Muscle layer of duodenum (tissue), 2 donors: ENCODE data around the gene HIGD1A.

Experiments used
- H3K27ac ChIP-seq: one replicate; pipeline ENCODE4 v1.7.0; 2013; ENCODE audit warnings: mild to moderate bottlenecking, low read length
- H3K27me3 ChIP-seq: one replicate; pipeline ENCODE4 v1.7.0; 2013; ENCODE audit warnings: low read depth, mild to moderate bottlenecking, control low read depth, low read length
- H3K36me3 ChIP-seq, 2 donors: one replicate each; pipeline ENCODE4 v1.7.0; 2013; ENCODE audit warnings: low read length in 2 of 2, control low read depth in 1 of 2, mild to moderate bottlenecking in 1 of 2; ENCODE audit not compliant: insufficient read depth in 2 of 2, control insufficient read depth in 1 of 2
- H3K4me1 ChIP-seq, 2 donors: one replicate each; pipeline ENCODE4 v1.7.0; 2013; ENCODE audit warnings: low read length in 2 of 2, mild to moderate bottlenecking in 2 of 2, control low read depth in 1 of 2, moderate library complexity in 1 of 2; ENCODE audit not compliant: insufficient read depth in 2 of 2, control insufficient read depth in 1 of 2
- H3K4me3 ChIP-seq, 2 donors: one replicate each; pipeline ENCODE4 v1.7.0; 2013; ENCODE audit warnings: low read length in 2 of 2, low read depth in 1 of 2, mild to moderate bottlenecking in 1 of 2
- H3K9me3 ChIP-seq, 2 donors: one replicate each; pipeline ENCODE4 v1.7.0; 2013; ENCODE audit warnings: low read length in 2 of 2, control low read depth in 1 of 2, mild to moderate bottlenecking in 1 of 2; ENCODE audit not compliant: control insufficient read depth in 1 of 2
- donor health status: healthy.

HIGD1A gene

DNA sequence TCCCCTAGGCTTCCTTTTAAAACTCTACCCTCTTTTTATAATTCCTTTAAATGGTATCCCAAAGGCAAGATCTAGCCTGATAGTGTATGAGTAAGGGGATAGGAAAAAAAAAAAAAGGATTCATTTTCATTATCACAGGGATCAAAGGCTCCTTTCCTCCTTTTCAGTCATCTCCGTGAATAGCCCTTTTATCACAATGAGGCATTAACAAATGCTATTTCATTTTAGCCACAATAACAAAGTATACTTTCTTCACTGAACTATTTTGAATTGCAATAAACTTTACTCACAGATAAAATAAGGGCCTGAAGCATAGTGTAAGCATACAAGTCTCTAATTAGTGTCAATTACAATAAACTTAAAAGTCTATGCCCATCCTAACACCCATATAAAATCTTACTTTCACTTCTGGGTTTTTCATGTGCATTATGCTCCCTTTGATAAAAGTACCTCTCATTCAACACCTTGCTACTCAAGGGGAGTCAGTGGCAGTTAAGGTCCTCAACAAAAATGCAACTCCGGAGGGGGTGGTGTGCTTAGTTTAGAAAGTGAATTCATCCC is 8.6 kb downstream of the HIGD1A start:
- Histone ChIP-seq H3K36me3 (no peaks in the 10 kb centered on the region), H3K27me3 (no peaks in the 10 kb centered on the region), H3K27ac (no peak overlapping the region), H3K9me3 (no peaks in the 10 kb centered on the region), H3K4me1 (peaks cover 0 to 13% of the 10 kb centered on the region in 2 donors), H3K4me3 (no peak overlapping the region)

DNA sequence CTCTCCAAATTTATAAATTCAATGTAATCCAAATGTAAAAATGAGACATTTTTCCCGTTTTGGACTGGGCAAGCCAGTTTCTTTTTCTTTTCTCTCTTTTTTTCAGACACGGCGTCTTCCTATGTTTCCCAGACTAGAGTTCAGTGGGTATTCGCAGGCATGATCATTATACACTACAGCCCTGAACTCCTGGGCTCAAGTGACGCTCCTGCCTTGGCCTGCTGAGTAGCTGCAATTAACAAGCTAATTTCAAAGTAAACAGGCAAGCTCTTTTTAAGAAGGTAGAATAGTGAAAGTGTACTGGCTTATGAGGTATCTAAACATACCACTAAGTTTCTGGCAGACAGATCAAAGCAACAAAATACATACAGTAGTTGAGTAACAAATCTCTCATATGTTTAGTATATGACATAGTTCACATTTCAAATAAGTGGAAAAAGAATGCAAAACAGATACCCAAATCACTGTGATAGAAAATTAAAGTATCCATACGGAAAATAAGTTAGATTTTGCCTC is 13.5 kb downstream of the HIGD1A start:
- H3K36me3 ChIP-seq: peaks cover 0 to 2% of the 10 kb centered on the region in 2 donors
- H3K27me3 ChIP-seq: no peaks in the 10 kb centered on the region
- no peaks in the 10 kb centered on the region for H3K9me3 ChIP-seq
- H3K27ac ChIP-seq: no peak overlapping the region
- H3K4me3 ChIP-seq: no peak overlapping the region
- no peaks in the 10 kb centered on the region for H3K4me1 ChIP-seq

DNA sequence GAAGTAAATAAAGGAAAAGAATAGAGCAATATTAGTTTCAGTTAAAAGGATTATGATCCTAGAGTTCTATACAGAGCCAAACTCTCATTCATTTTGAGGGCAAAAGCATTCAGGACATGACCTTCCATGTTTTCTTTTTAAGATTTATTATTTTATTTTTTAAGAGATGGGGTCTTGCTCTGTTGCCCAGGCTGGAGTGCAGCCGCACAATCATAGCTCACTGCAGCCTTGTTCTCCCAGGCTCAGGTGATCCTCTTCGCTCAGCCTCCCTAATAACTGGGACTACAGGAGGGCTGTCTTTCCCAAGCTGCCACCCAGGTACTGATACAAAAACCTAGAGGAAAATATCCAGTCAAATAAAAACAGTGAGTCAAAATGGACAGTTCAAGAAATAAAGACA is 17.7 kb downstream of the HIGD1A start:
- Histone ChIP-seq H3K4me1 (no peaks in the 10 kb centered on the region), H3K27me3 (no peaks in the 10 kb centered on the region), H3K9me3 (no peaks in the 10 kb centered on the region), H3K27ac (no peak overlapping the region), H3K4me3 (no peak overlapping the region), H3K36me3 (peaks cover 5 to 14% of the 10 kb centered on the region in 2 donors)

- no peaks in the 10 kb centered on the region for H3K27me3 ChIP-seq
- no peak overlapping the region for H3K27ac ChIP-seq
- H3K4me1 ChIP-seq: no peaks in the 10 kb centered on the region
- H3K36me3 ChIP-seq: peaks cover 5 to 14% of the 10 kb centered on the region in 2 donors
- no peaks in the 10 kb centered on the region for H3K9me3 ChIP-seq
- no peak overlapping the region for H3K4me3 ChIP-seq
Observed at GRCh38 chr3:42786212-42786611, 18.1 kb downstream of the HIGD1A start.

GRCh38 chr3:42780892-42781700 is 23.2 kb downstream of the HIGD1A start:
- Histone ChIP-seq H3K4me1 (peaks cover 0 to 7% of the 10 kb centered on the region in 2 donors), H3K27ac (no peak overlapping the region)

GRCh38 chr3:42780398-42780797 is 23.9 kb downstream of the HIGD1A start:
- peak overlapping the region; percentile 45 for H3K27ac ChIP-seq
- no peaks in the 10 kb centered on the region for H3K9me3 ChIP-seq
- H3K36me3 ChIP-seq: peaks cover 2 to 8% of the 10 kb centered on the region in 2 donors
- H3K4me1 ChIP-seq: peaks cover 0 to 7% of the 10 kb centered on the region in 2 donors
- H3K4me3 ChIP-seq: no peak overlapping the region
- no peaks in the 10 kb centered on the region for H3K27me3 ChIP-seq

More at GRCh38 chr3:42780892-42781700, 23.2 kb downstream of the HIGD1A start:
- no peak overlapping the region for H3K4me3 ChIP-seq
- peaks cover 5 to 14% of the 10 kb centered on the region in 2 donors for H3K36me3 ChIP-seq
- no peaks in the 10 kb centered on the region for H3K27me3 ChIP-seq
- no peaks in the 10 kb centered on the region for H3K9me3 ChIP-seq

GRCh38 chr3:42778644-42779043 is 25.6 kb downstream of the HIGD1A start:
- peak overlapping the region; percentile 41 for H3K27ac ChIP-seq

DNA sequence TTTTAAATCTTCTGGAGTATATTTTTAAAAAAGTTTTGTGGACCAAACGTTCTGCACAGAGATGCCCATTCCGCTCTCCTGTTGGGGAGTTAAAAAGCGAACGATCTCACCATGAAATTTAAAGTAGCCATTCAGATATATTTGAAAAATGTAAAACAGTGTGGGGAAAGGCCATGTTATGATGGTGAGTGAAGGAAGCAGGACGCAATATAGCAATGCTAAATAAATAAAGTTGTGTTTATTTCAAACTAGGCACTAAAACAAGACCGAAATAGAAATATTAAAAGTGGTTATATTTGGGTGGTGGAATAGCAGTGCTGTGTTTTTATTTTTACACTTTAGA is 30.9 kb downstream of the HIGD1A start:
- Histone ChIP-seq H3K27ac (peak overlapping the region; percentile 67), H3K27me3 (no peaks in the 10 kb centered on the region)

More at GRCh38 chr3:42778644-42779043, 25.6 kb downstream of the HIGD1A start:
- no peaks in the 10 kb centered on the region for H3K27me3 ChIP-seq
- no peak overlapping the region for H3K4me3 ChIP-seq
- peaks cover 0 to 7% of the 10 kb centered on the region in 2 donors for H3K4me1 ChIP-seq
- no peaks in the 10 kb centered on the region for H3K9me3 ChIP-seq
- peaks cover 0 to 6% of the 10 kb centered on the region in 2 donors for H3K36me3 ChIP-seq

GRCh38 chr3:42772670-42773408 is 31.5 kb downstream of the HIGD1A start, which contains the start of gene CCDC13:
CCDC13 (minus strand) TSS chr3:42773253; CDS start chr3:42758345, 14,908 bp downstream.
- Histone ChIP-seq H3K4me1 (peaks cover 0 to 4% of the 10 kb centered on the region in 2 donors), H3K27ac (peak within 1 kb of the TSS; percentile 67), H3K27me3 (no peaks in the 10 kb centered on the region), H3K9me3 (no peaks in the 10 kb centered on the region), H3K4me3 (peak within 1 kb of the TSS; percentile 63 to 81), H3K36me3 (no peaks in the 10 kb centered on the region)

More for the DNA sequence above, 30.9 kb downstream of the HIGD1A start:
- Histone ChIP-seq H3K9me3 (no peaks in the 10 kb centered on the region), H3K36me3 (no peaks in the 10 kb centered on the region), H3K4me1 (peaks cover 0 to 4% of the 10 kb centered on the region in 2 donors), H3K4me3 (peak overlapping the region; percentile 63 to 81)

- no peaks in the 10 kb centered on the region for H3K9me3 ChIP-seq
- H3K36me3 ChIP-seq: no peaks in the 10 kb centered on the region
- H3K4me1 ChIP-seq: peaks cover 0 to 4% of the 10 kb centered on the region in 2 donors
- H3K27ac ChIP-seq: no peak overlapping the region
- no peaks in the 10 kb centered on the region for H3K27me3 ChIP-seq
- H3K4me3 ChIP-seq: no peak overlapping the region
Observed at GRCh38 chr3:42771271-42771670, 33.0 kb downstream of the HIGD1A start.
